ENCODE results near the gene PRPF40A.

The PRPF40A gene

GRCh38 chr2:152638590-152638989 lies 78.7 kb downstream of the PRPF40A start:
- TF ChIP-seq CTCF (IDR thresholded peaks at IDR 0.05; ENCODE audit: extremely low read depth, missing control alignments): no peak
- no peak for DNase-seq (ENCODE audit: low spot score)

- no peak for DNase-seq (ENCODE audit: low spot score)
- TF ChIP-seq CTCF (IDR thresholded peaks at IDR 0.05; ENCODE audit: extremely low read depth, missing control alignments): no peak
These were observed 79.2 kb downstream of the PRPF40A start for GRCh38 chr2:152638056-152638455.

GRCh38 chr2:152637251-152637650 lies 80.0 kb downstream of the PRPF40A start:
- TF ChIP-seq CTCF (IDR thresholded peaks at IDR 0.05; ENCODE audit: extremely low read depth, missing control alignments): no peak

GRCh38 chr2:152635635-152636298 lies 81.5 kb downstream of the PRPF40A start:
- DNase-seq (ENCODE audit: low spot score): peak; percentile 70

More at GRCh38 chr2:152637251-152637650, 80.0 kb downstream of the PRPF40A start:
- no peak for DNase-seq (ENCODE audit: low spot score)

GRCh38 chr2:152632736-152633135 lies 84.5 kb downstream of the PRPF40A start:
- TF ChIP-seq CTCF (IDR thresholded peaks at IDR 0.05; ENCODE audit: extremely low read depth, missing control alignments): no peak
- no peak for DNase-seq (ENCODE audit: low spot score)

More at GRCh38 chr2:152635635-152636298, 81.5 kb downstream of the PRPF40A start:
- peak; percentile 49 for TF ChIP-seq CTCF (IDR thresholded peaks at IDR 0.05; ENCODE audit: extremely low read depth, missing control alignments)

GRCh38 chr2:152630466-152630865 lies 86.8 kb downstream of the PRPF40A start:
- TF ChIP-seq CTCF (IDR thresholded peaks at IDR 0.05; ENCODE audit: extremely low read depth, missing control alignments): no peak
- DNase-seq (ENCODE audit: low spot score): no peak

- DNase-seq (ENCODE audit: low spot score): no peak
- no peak for TF ChIP-seq CTCF (IDR thresholded peaks at IDR 0.05; ENCODE audit: extremely low read depth, missing control alignments)
These were observed 88.1 kb downstream of the PRPF40A start for GRCh38 chr2:152629202-152629601.
